T-helper 9 cell (primary cell): ENCODE measurements around the gene TCTN1.
"Not testable (repeated sequence)": the region's sequence is repeated elsewhere in the genome, so short reads cannot be mapped to it uniquely, and the experiment has no call there.

Experiments
- DNase-seq: peaks from one replicate; pipeline ENCODE4 v3.0.0-alpha.2; 2020
- total RNA-seq, 2 donors: gene quantifications; one replicate each; lab custom pipeline; 2026; lab: John Stamatoyannopoulos, UW

Gene TCTN1
- 2.4 to 4.7 reads per million in 2 donors for total RNA-seq

DNA sequence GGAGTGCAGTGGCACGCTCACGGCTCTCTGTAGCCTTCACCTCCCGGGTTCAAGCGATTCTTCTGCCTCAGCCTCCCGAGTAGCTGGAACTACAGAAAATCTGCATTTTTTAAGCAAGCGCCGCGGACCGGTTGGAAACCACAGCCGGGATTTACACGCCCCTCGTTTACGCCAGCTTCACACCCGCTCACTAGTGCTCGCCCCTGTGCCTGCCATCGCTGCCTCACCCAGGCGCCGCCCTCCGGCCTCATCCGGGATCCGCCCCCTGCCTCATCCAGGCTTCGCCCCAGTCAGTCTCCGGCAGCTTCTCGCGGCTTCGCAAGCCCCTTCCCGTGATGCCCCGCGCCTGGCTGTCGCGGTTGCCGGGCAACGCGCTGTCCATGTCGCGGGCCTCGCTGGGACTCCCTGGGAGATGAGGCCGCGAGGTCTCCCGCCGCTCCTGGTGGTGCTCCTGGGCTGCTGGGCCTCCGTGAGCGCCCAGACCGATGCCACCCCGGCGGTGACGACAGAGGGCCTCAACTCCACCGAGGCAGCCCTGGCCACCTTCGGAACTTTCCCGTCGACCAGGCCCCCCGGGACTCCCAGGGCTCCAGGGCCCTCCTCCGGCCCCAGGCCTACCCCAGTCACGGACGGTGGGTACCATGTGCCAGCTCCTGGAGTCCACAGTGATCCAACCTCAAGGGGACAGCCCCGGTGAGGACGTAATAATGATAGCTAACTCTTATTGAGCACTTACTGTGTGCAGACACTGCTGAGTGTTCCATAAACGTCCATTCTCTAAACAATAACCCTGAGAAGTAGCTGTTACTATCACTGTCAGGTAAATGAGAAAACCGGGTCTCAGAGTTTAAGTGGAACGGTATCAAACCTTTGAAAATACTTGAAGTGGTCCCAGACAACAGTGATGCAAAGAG lies at the start of gene TCTN1:
TSS of gene TCTN1 (plus strand) at position 359 of the 914 bp plus-strand sequence. CDS start at position 413, 54 bp downstream.
- peak; percentile 91 for DNase-seq

DNA sequence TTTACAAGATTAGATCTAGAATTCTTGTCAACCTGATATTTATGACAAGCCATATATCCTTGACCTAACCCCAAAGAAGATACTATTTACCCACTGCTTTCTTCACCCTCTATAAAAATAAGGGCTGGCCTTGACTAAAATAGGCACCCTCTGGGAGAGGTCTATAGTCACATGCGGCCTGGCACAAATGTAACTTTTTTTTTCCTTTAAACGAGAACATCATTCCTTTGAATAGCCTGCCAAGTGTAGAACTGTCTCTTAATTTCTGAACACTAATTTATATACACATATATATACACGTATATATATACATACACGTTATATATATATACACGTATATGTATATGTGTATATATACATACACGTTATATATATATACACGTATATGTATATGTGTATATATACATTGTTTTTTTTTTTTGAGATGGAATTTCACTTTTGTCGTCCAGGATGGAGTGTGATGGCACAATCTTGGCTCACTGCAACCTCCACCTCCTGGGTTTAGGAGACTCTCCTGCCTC lies 49.4 kb upstream of the TCTN1 start:
- DNase-seq, result no peak

DNA sequence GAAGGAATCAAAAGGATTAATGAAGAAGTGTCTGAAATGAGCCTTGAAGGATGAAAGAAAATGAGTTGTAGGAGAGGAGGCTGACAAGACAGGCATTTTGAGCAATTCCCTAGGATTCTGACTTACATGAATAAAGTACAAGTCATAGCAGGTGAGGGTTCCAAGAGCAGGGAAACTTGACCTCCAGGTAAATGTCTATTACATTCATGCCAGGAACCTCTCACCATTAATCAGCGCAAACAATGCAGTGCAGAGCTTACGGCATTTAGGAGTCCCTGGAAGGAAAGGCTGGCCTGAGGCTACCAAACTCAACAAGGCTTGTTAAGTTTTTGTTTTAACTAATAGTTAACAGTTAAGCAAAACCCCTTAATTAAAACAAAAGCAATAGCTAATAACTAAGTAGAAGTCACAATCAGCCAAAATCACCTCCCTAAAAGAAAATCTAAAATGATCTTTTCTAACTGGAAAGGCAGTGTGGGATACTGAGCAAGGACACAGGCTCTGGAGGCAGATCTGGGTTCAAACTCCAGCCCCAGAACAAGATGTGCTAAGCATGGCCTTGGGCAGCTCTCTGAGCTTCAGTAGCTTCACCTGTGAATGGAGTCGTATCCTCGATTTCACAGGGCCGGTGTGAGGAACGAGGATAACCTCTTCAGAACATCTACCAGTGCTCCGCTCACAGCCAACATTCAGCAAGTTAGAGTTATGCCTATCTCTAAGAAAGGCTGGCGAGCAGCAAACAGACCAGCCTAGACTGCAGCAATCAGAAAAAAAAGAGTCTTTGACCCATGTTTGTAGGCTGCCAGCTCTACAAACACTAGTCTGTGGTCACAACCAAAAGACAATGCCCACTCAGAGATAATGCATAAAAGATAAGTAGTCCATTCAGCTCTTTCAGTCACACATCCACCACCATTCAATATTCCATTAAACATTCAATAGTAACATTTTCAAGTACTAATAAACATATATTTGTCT lies 47.7 kb upstream of the TCTN1 start:
- DNase-seq, result no peak

GRCh38 chr12:110566993-110567392 lies 46.9 kb upstream of the TCTN1 start:
- DNase-seq, result no peak

DNA sequence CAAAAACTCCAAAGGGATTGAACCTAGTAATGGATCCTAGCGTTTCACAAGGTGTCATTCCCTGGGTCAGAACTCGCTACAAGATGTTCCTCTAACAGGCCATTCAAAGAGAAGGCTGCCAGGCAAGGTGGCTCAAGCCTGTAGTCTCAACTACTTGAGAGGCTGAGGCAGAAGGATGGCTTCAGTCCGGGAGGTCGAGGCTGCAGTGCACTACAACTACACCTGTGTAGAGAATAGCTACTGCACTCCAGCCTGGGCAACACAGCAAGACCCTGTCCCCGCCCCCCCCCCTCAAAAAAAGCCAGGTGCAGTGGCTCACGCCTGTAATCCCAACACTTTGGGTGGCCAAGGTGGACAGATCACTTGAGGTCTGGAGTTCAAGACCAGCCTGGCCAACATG lies 45.2 kb upstream of the TCTN1 start:
- no peak for DNase-seq

GRCh38 chr12:110569838-110570237 lies 44.1 kb upstream of the TCTN1 start:
- DNase-seq, result not testable (repeated sequence)

DNA sequence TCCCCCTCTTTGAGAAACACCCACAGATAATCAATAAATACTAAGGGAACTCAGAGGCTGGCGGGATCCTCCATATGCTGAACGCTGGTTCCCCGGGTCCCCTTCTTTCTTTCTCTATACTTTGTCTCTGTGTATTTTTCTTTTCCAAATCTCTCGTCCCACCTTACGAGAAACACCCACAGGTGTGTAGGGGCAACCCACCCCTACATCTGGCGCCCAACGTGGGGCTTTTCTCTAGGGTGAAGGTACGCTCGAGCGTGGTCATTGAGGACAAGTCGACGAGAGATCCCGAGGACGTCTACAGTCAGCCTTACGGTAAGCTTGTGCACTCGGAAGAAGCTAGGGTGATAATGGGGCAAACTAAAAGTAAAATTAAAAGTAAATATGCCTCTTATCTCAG lies 43.1 kb upstream of the TCTN1 start:
- DNase-seq, result not testable (repeated sequence)

GRCh38 chr12:110574044-110574443 lies 39.9 kb upstream of the TCTN1 start:
- DNase-seq, result no peak

DNA sequence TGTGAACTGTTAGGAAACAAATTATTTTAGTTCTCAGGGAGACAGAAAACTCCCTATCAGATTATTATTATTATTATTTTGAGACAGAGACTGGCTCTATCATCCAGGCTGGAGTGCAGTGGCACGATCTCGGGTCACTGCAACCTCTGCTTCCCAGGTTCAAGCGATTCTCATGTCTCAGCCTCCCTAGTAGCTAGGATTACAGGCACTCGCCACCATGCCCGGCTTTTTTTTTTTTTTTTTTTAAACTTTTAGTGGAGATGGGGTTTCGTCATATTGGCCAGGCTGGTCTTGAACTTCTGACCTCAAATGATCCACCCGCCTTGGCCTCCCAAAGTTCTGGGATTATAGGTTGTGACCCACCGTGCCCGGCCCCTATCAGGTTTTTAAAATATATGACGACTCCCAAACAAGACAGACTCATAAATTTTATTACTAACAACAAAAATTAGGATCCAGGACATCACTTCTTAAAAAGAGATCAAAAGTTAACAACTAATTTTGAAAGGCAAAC lies 39.2 kb upstream of the TCTN1 start:
- not testable (repeated sequence) for DNase-seq

- no peak for DNase-seq
These were observed 38.6 kb upstream of the TCTN1 start for GRCh38 chr12:110575326-110575725.

- DNase-seq, result no peak
These were observed 37.4 kb upstream of the TCTN1 start for GRCh38 chr12:110576504-110576903.

DNA sequence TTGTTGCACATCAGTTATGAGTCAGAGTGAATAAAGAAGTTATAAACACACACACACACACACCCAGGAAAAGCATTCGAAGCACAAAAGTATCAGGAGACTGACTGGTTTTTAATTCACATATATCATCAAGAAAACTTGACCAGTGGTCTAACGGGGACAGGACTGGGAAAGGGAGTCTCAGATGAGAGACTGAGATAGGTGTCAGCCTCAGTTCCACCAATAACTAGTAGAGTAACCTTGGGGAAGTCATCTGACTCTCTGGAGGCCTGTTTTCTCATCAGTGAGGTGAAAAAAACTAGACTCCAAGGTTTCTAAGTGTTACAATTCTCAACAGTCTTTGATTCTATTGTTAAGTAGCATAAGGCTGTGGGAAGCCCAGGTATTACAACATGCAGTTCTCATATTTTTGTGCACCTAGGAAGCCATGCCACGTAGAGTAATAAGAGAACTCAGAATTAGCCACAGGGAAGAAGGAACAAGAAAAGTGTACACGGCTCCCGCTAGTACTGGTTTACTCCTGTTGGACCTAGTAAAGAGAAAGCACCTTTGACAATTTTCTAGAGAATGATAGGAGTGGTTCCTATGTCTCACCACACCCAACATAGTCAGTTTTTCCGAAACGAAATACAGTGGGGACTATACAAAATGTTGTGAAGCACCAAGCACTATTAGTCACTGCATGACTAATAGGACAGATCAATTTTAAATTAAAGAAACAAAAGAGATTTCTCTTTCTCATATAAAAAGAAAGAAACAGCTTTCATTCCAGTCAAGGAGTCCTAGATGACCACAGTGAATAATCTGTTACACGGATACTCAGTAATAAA lies 35.9 kb upstream of the TCTN1 start:
- no peak for DNase-seq

GRCh38 chr12:110578694-110579534 lies 35.0 kb upstream of the TCTN1 start:
- no peak for DNase-seq

GRCh38 chr12:110579535-110580253 lies 34.2 kb upstream of the TCTN1 start:
- DNase-seq, result no peak

- no peak for DNase-seq
These were observed 32.0 kb upstream of the TCTN1 start for GRCh38 chr12:110581931-110582275.

- DNase-seq, result peak; percentile 72
These were observed 31.4 kb upstream of the TCTN1 start for GRCh38 chr12:110582276-110583136.

GRCh38 chr12:110583137-110584059 lies 30.5 kb upstream of the TCTN1 start, which contains the start of gene PPTC7:
TSS of gene PPTC7 (minus strand) at chr12:110583318. CDS start at chr12:110583031, 287 bp downstream.
- DNase-seq, result peak; percentile 96

GRCh38 chr12:110585231-110585799 lies 28.6 kb upstream of the TCTN1 start:
- no peak for DNase-seq
